ENCODE data around the gene OSMR. TPM values are rescaled to one million over a fixed set of nuclear protein-coding genes. Genes with fewer than 3 reads are reported as not detected.

The OSMR gene
- total RNA-seq, 1 experiment from 2014 or later: 31.2 TPM

Other genes starting within 250 kb of the OSMR start
- 7.4 and 8.2 TPM in 2 replicates for gene RICTOR, start 228.4 kb downstream of the OSMR start, total RNA-seq (2014; rRNA removed; shearing (Covaris generic))

Measured in HT1080 (cell line).